Endothelial cell of umbilical vein (primary cell): ENCODE data around the gene FOXL2NB.

Experiments
- POLR2AphosphoS5 ChIP-seq: IDR thresholded peaks from 2 replicates; pipeline ENCODE4 v1.6.1; 2012; ENCODE audit warnings: low read depth, mild to moderate bottlenecking, control low read depth, low read length, moderate library complexity; ENCODE audit not compliant: insufficient read depth
- TF ChIP-seq, protein P1 (sequence below), 2 donors: IDR thresholded peaks; 1 replicate in 1 of 2; 2 replicates in 1 of 2; pipeline ENCODE4 v1.5.1; 2011; ENCODE audit warnings: low read length in 2 of 2, mild to moderate bottlenecking in 2 of 2, moderate library complexity in 2 of 2, control low read depth in 1 of 2, inconsistent platforms in 1 of 2, low read depth in 1 of 2; ENCODE audit not compliant: insufficient read depth in 1 of 2; ENCODE audit errors: extremely low read depth in 1 of 2

DNA sequence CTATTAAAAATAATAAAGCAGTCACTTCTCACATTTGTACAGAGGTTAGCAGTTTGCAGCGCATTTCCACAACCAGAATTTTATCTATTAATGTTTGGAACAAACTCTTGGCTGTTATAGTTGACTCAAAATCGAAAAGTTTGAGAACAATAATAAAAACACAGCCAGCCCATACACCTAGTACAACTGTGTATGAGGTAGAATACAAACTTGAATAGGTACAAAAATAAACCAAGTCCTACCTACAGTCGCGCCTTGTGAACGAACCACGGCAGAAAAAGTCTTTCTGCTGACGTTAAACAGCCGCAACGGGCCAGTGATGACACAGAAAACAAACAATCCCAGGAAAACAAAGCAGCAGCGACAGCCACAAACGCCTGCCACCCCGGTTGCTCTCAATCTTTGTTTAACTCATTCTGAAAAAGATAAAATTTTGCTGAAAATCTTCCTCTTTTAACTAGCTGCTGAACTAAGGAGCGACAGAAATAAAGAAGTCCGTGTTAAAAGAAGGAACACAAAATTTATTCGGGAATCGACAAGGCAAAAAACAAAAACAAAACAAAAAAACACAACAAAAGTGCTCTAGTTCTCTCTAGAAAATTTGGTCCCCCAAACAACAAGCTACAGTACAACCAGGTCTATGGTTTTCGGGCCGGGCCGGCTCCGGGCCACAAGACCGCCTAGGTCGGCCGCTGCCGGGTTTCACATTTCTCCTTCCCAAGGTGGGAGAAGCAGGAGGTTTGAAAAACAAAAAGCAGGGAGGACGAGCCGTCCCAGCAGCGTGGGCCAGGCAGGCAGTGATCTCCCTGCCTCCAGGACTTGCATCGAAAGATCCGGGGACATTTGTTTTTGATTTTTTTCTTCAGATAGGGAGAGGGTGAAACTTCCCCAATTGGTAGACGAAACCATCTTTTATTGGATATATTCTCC lies 3.0 kb upstream of the FOXL2NB start:
- TF ChIP-seq, protein P1, sequence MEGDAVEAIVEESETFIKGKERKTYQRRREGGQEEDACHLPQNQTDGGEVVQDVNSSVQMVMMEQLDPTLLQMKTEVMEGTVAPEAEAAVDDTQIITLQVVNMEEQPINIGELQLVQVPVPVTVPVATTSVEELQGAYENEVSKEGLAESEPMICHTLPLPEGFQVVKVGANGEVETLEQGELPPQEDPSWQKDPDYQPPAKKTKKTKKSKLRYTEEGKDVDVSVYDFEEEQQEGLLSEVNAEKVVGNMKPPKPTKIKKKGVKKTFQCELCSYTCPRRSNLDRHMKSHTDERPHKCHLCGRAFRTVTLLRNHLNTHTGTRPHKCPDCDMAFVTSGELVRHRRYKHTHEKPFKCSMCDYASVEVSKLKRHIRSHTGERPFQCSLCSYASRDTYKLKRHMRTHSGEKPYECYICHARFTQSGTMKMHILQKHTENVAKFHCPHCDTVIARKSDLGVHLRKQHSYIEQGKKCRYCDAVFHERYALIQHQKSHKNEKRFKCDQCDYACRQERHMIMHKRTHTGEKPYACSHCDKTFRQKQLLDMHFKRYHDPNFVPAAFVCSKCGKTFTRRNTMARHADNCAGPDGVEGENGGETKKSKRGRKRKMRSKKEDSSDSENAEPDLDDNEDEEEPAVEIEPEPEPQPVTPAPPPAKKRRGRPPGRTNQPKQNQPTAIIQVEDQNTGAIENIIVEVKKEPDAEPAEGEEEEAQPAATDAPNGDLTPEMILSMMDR (IDR thresholded peaks at IDR 0.05; ENCODE audit: extremely low read depth in 1 of 2, insufficient read depth in 1 of 2, low read depth in 1 of 2, low read length in 2 of 2) = no peak
- TF ChIP-seq POLR2AphosphoS5 = no peak
